ENCODE data around the gene PAX3. TPM values are rescaled to one million over a fixed set of nuclear protein-coding genes. Genes with fewer than 3 reads are reported as not detected.
A peak's percentile ranks its signal among the peaks of the same experiment; 100 is the strongest.

PAX3 gene
- 0.25 to 0.41 TPM in 2 of 3 replicates, not detected in the other for total RNA-seq

- H3K9me3 Mint-ChIP-seq = no peaks in the 10 kb centered on the region
- TF ChIP-seq CTCF (IDR thresholded peaks at IDR 0.05; ENCODE audit: unreplicated experiment) = no peak
- no peaks in the 10 kb centered on the region for H3K36me3 Mint-ChIP-seq
- peak within 1 kb of the TSS; percentile 43 for H3K27ac Mint-ChIP-seq
- peaks cover 100% of the 10 kb centered on the region for H3K27me3 Mint-ChIP-seq (ENCODE audit: low read depth)
- H3K4me3 Mint-ChIP-seq = peak within 1 kb of the TSS; percentile 49
- DNase-seq (ENCODE audit: low spot score in 2 of 2, unreplicated experiment in 2 of 2) = no peak
- peaks cover 16% of the 10 kb centered on the region for H3K4me1 Mint-ChIP-seq
Observed at GRCh38 chr2:222298311-222299150, at the start of gene PAX3. TSS of gene PAX3 (minus strand) at chr2:222298998. CDS start at chr2:222298615, 383 bp downstream.

GRCh38 chr2:222341331-222341730 lies 42.5 kb upstream of the PAX3 start:
- Mint-ChIP-seq H3K4me3 (no peak overlapping the region), H3K36me3 (no peaks in the 10 kb centered on the region), H3K27ac (no peak overlapping the region), H3K9me3 (peaks cover 6% of the 10 kb centered on the region), H3K4me1 (peaks cover 9% of the 10 kb centered on the region), H3K27me3 (ENCODE audit: low read depth) (peaks cover 5% of the 10 kb centered on the region)
- TF ChIP-seq CTCF (IDR thresholded peaks at IDR 0.05; ENCODE audit: unreplicated experiment) = no peak
- no peak for DNase-seq (ENCODE audit: low spot score in 2 of 2, unreplicated experiment in 2 of 2)

- no peak overlapping the region for H3K4me3 Mint-ChIP-seq
- DNase-seq (ENCODE audit: low spot score in 2 of 2, unreplicated experiment in 2 of 2) = no peak
- no peak overlapping the region for H3K27ac Mint-ChIP-seq
- peaks cover 6% of the 10 kb centered on the region for H3K36me3 Mint-ChIP-seq
- H3K9me3 Mint-ChIP-seq = peaks cover 20% of the 10 kb centered on the region
- H3K4me1 Mint-ChIP-seq = peaks cover 9% of the 10 kb centered on the region
- TF ChIP-seq CTCF (IDR thresholded peaks at IDR 0.05; ENCODE audit: unreplicated experiment) = no peak
- H3K27me3 Mint-ChIP-seq (ENCODE audit: low read depth) = peaks cover 5% of the 10 kb centered on the region
Observed at GRCh38 chr2:222338374-222338773, 39.6 kb upstream of the PAX3 start.

- Mint-ChIP-seq H3K4me1 (peaks cover 9% of the 10 kb centered on the region), H3K4me3 (no peak overlapping the region), H3K27ac (no peak overlapping the region), H3K36me3 (peaks cover 6% of the 10 kb centered on the region), H3K9me3 (peaks cover 20% of the 10 kb centered on the region), H3K27me3 (ENCODE audit: low read depth) (peaks cover 5% of the 10 kb centered on the region)
- DNase-seq (ENCODE audit: low spot score in 2 of 2, unreplicated experiment in 2 of 2) = no peak
- TF ChIP-seq CTCF (IDR thresholded peaks at IDR 0.05; ENCODE audit: unreplicated experiment) = no peak
Observed at GRCh38 chr2:222336931-222337330, 38.1 kb upstream of the PAX3 start.

- peaks cover 20% of the 10 kb centered on the region for H3K9me3 Mint-ChIP-seq
- no peak overlapping the region for H3K4me3 Mint-ChIP-seq
- DNase-seq (ENCODE audit: low spot score in 2 of 2, unreplicated experiment in 2 of 2) = no peak
- no peak overlapping the region for H3K27ac Mint-ChIP-seq
- peaks cover 5% of the 10 kb centered on the region for H3K27me3 Mint-ChIP-seq (ENCODE audit: low read depth)
- peaks cover 6% of the 10 kb centered on the region for H3K36me3 Mint-ChIP-seq
- TF ChIP-seq CTCF (IDR thresholded peaks at IDR 0.05; ENCODE audit: unreplicated experiment) = no peak
- H3K4me1 Mint-ChIP-seq = peaks cover 9% of the 10 kb centered on the region
Observed at GRCh38 chr2:222336442-222336841, 37.6 kb upstream of the PAX3 start.

Measured in mesothelial cell of epicardium (in vitro differentiated cells).